HG03354 (cell line): ENCODE data around the gene OSBPL6.
"Not testable (repeated sequence)": the region's sequence is repeated elsewhere in the genome, so short reads cannot be mapped to it uniquely, and the experiment has no call there.

Source experiments
- ATAC-seq: cut with Tn5 transposase; IDR thresholded peaks from one replicate; pipeline ENCODE4 v1.9.1; 2021; ENCODE audit warnings: mild to moderate bottlenecking; ENCODE audit not compliant: unreplicated experiment, poor library complexity, severe bottlenecking

The OSBPL6 gene

DNA sequence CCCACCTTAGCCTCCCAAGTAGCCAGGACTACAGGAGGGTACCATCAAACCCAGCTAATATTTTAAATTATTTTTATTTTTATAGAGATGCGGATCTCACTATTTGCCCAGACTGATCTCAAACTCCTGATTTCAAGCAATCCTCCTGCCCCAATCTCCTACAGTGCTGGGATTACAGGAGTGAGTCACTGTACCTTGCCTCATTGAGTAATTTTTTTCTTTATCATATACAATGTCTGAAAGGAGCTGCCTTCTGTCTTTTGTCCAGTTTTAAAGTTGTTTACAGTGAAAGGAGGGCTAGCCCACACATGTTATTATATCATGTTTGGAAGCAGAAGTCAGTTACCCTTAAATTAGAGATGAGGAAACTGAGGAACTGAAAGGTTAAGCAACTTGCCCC is 224.1 kb downstream of the OSBPL6 start:
- ATAC-seq = no peak

DNA sequence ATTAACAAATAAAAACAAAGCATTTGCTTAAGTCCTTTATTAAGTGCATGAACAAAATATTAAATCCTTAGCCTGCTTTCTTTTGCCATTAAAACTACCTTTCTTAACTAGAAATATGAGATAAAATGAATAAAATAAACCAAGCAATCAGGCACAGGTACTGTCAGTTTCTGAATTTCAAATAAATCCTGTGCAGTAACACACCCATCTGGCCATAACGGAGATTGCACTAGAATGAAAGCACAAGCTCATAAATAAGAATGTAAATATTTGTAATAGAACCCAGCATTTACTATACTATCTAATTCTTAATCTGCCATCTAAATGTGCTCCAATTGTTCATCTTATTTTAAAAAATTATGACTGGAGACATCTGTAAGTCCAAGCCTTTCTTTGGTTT is 224.8 kb downstream of the OSBPL6 start:
- ATAC-seq = no peak

DNA sequence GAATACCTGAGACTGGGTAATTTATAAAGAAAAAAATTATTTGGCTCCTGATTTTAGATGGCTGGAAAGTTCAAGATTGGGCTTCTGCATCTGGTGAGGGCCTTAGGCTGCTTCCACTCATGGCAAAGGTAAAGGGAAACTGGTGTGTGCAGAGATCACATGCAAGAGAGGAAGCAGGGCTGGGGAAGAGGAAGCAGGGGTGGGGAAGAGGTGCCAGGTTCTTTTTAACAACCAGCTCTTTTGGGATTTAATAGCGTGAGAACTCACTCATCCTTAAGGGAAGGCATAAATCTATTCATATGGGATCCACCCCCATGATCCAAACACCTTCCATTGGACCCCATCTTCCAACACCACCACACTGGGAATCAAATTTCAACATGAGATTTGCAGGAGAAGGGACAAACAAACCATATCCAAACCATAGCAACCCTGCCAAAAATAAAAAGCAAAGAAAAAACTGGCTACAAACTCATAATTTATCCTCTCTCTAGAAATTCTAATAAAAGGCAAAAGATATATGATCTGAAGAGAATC is 226.2 kb downstream of the OSBPL6 start:
- ATAC-seq = no peak

DNA sequence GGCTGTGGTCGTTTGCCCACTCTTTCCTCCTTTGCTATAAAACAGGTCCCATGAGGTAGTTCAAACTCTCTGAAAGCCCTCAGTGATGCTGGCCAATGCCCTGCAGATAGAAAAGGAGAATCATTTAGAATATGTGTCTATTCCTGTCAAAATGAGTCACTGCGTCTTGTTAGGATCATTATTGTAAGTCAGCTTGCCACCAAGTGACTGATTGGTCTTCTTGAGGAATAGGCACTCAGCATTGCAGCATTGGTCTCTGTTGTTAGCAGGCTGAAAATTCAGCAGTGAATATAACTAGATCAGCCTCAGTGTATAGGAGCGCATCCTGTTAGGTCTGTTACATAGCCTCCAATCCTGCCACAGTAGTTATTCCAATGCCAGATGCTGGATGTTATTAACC is 227.8 kb downstream of the OSBPL6 start:
- ATAC-seq = no peak

- not testable (repeated sequence) for ATAC-seq
Observed at GRCh38 chr2:178423746-178424145, 229.4 kb downstream of the OSBPL6 start.

- no peak for ATAC-seq
Observed at GRCh38 chr2:178425255-178425827, 231.0 kb downstream of the OSBPL6 start.

DNA sequence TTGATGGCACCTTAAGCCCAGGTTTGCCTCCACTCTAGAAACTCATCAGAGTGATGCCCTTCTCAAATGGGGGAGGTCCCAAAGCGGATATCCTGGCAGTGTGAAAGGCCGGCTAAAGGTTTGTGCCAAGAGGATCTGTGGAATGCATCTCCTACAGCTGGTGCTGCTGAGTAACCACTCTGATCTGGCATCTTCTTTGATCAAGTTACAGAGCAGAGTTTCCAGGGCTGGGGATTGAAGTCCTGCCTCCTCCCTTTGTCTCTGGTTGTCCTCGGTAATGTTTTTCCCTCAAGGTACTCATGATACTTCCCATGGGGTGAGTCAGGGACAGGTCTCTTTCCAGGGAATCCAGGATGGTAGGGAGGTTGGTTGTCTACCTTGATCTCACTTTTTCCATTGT is 232.1 kb downstream of the OSBPL6 start:
- no peak for ATAC-seq

DNA sequence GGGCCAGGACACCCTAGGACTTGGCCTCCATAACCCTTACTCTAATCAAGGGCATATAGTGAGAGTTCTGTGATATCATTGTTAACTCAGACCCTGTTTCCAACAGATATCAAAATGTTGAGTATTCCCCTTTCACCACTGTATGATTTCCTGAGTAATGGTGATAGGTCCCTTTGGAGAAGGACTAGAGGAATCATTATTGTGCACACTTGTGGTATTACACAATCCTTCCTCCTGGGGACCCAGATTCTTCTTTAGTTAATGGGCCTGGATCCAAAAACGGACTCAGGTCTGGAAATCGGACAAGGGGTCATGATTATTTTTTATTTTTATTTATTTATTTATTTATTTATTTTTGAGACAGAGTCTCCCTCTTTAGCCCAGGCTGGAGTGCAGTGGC is 233.1 kb downstream of the OSBPL6 start:
- ATAC-seq = no peak

DNA sequence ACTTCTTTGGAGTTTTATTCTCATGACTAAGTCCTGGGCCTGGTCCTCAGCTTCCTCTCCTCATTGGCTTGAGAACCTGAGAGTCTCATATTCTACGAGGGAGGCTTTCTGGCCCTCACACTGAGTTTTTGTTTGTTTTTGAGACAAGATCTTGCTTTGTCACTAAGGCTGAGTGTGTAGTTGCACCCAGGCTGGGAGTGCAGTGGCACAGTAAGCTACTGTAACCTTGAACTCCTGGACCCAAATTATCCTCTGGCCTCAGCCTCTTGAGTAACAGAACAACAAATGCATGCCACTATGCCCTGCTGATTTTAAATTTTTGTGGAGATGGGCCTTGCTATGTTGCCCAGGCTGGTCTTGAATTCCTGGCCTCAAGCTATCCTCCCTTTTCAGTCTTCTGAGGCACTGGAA is 234.1 kb downstream of the OSBPL6 start:
- no peak for ATAC-seq

DNA sequence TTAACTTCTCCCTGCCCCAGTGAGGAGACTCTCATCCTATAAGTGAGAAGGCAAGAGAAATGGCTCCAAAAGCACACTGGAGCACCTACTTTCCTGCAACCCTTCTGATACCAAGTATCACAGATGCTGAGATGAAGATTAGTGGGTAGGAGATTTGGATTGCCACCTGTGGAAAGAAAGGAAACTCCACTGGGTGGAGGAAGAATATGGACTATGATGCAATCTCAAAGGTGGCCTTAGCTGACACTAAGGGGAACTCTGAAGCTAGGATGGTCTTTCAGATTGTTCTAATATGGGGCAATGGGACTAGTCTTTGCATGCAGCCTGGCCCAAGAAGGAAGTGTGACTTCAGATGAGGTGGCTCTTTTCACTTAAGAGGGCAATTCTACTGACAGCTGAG is 235.0 kb downstream of the OSBPL6 start:
- ATAC-seq = no peak

DNA sequence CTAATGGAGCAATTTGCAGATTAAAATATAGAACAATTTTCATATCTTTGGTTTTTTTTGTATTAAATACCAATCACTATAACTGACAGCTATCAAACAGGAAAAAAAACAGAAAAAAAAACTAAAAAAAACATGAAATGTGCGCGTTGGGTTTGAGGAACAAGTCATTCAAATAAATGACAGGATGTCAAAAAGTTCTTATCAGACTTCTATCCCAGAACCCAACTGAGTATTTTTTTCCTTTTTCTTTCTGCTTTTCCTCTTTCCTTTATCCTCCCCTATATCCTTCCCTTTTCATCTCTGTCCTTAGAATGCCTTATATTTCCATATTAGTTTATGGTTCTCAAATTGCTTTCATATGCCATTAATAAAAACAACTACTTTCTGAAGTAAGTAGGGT is 242.3 kb downstream of the OSBPL6 start:
- ATAC-seq = no peak

DNA sequence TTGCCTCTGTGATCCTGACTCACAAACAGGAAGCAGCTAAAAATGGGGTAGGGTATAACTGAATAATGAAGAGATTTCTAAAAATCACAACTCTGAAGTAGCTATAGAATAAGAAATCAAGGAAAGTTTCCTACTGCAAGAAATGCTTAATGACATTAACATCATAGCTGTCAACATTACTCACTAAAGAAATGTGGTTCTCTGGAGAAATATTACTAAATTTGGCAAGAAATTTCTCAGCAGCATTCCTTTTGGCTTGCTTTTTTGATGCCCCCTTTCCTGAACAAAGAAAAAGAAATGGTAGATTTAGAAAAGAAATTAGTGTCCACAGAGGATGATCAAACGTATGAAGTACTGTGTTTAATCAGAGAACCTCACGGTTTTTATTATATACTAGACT is 247.1 kb downstream of the OSBPL6 start:
- ATAC-seq = no peak

- ATAC-seq = no peak
Observed at GRCh38 chr2:178448968-178449661, 254.8 kb downstream of the OSBPL6 start.

DNA sequence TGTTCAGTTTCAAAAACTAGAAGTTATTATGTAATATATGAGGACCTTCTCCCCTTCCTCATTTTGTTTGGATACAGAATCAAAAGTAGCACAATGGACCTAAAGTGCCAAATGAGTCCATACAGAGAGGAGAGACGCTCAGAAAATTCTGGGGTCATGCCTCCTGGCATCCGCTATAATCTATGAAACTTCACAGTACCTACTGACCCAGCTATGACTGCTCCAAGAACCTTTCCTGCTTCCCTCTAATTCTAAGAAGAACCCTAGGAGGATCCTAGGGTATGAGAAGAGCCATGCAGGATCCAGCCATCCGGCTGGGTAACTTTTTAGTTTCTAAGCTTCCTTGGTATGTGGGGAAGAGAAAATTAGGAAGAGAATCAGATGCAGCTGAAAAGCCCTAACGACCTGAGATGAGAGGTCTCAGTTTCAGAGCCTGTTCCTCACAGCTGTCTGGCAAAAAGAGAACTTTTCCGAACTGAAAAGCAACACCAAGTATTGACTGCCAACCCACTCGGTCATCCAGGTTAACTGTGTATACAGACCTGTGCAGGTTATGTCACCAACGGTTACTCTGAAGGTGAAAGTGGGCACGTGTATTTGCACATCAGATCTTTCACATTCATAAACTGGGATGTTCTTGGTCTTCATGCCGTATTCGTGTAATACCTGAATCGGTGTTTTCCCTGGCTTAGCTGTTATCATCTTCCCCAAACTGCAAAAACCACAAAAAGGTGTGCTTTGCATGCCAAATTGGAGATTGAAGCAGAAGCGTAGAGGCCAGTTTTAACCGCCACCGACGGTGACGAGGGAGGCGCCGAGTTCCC is 255.6 kb downstream of the OSBPL6 start:
- ATAC-seq = peak; percentile 12

DNA sequence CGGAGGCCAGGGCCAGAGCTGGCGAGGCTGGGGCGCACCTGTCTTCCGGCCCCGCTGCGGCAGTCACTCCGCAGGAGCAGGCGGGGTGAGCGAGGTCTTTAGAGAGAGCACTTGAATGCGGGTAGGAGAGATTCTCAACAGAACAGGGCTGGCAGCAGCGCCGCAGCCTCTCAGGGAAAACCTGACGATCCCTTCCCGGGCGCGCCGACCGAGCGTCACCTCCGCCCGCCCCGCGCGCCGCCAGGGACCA is 256.1 kb downstream of the OSBPL6 start:
- ATAC-seq = peak; percentile 67

DNA sequence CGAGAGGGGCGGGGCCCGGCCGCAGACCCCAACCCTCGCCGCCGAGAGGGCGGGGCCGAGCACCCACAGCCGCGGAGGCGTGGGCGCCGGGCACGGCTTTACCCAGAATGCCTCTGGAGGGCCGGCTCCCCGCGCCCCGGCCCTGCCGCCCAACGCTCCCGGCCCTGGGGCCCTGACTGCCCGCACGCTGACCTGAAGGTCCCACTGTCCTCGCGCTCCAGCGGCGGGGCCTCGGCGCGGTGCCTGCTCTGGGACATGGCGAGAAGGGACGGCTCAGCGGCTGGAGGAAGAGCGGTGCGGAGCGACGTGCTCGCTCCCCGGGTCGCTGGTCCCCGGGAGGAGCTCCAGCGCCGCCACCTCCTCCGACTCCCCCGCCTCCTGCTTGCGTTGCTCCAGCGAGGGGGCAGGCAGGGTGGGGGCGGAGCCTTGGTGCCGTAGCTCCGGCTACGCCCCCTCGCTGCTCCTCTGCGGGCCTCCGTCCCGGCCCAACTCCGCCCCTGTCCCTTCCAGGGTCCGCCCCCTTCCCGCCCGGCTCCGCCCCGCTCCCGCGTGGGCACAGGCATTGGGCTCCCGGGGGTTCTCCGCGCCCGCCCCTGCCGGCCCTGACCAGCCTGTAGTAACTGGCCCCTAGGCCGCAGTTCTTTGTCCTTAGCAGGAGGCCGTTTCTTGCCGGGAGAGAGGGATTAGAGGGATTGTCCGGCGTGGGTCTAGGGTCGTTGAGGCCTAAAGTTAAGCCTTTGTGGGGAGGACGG is 256.6 kb downstream of the OSBPL6 start, which contains the start of the genes PJVK and PRKRA:
Gene PJVK, plus strand, starts transcription at position 605 of the 752 bp plus-strand sequence. CDS start 2,032 bp downstream, outside the sequence.
Gene PRKRA, minus strand, starts transcription at position 402 of the 752 bp plus-strand sequence. Its CDS starts 145 bp downstream, at position 257.
- ATAC-seq = peak; percentile 84

- no peak for ATAC-seq
Observed at GRCh38 chr2:178452334-178452733, 258.0 kb downstream of the OSBPL6 start.
